GM23338 (cell line): ENCODE data around the gene GORAB. TPM values are rescaled to one million over a fixed set of nuclear protein-coding genes. Genes with fewer than 3 reads are reported as not detected.

Source experiments
- ATAC-seq: fragments of 200-7000 bp; cut with Tn5 transposase; 3 replicates; pipeline ENCODE4 v1.9.1; 2020
- DNase-seq: peaks from one replicate; pipeline ENCODE4 v3.0.0-alpha.2; 2015; ENCODE audit warnings: low spot score
- H2AFZ ChIP-seq: fragments of 200-600 bp; sonication (generic); 2 replicates; pipeline ENCODE4 v1.8.0; 2016; ENCODE audit warnings: antibody characterized with exemption, mild to moderate bottlenecking, moderate library complexity
- H3F3A ChIP-seq: fragments of 200-600 bp; sonication (generic); replicated peaks from 2 replicates; pipeline ENCODE4 v1.8.0; 2017; ENCODE audit warnings: antibody characterized with exemption, mixed run types, low read depth
- H3K27ac ChIP-seq: fragments of 200-600 bp; sonication (generic); 2 replicates; pipeline ENCODE4 v1.6.1; 2016; ENCODE audit warnings: low read depth
- H3K27me3 ChIP-seq: fragments of 200-600 bp; sonication (generic); 2 replicates; pipeline ENCODE4 v1.8.0; 2016; ENCODE audit warnings: mild to moderate bottlenecking, mixed run types, moderate library complexity; ENCODE audit not compliant: insufficient read depth
- H3K36me3 ChIP-seq: fragments of 200-600 bp; sonication (generic); 2 replicates; pipeline ENCODE4 v1.8.0; 2016; ENCODE audit warnings: mild to moderate bottlenecking; ENCODE audit not compliant: insufficient read depth
- H3K4me1 ChIP-seq: fragments of 200-600 bp; sonication (generic); 2 replicates; pipeline ENCODE4 v1.8.0; 2016; ENCODE audit warnings: mild to moderate bottlenecking, moderate library complexity; ENCODE audit not compliant: insufficient read depth
- H3K4me2 ChIP-seq: fragments of 200-600 bp; sonication (generic); 2 replicates; pipeline ENCODE4 v1.7.1; 2017; ENCODE audit warnings: mixed run types
- H3K4me3 ChIP-seq: fragments of 200-600 bp; sonication (generic); 2 replicates; pipeline ENCODE4 v1.6.1; 2016; ENCODE audit warnings: mixed run types
- H3K79me2 ChIP-seq: fragments of 200-600 bp; sonication (generic); replicated peaks from 2 replicates; pipeline ENCODE4 v1.8.0; 2017; ENCODE audit warnings: mild to moderate bottlenecking; ENCODE audit not compliant: insufficient read depth
- H3K9me2 ChIP-seq: fragments of 200-600 bp; sonication (generic); 2 replicates; pipeline ENCODE4 v1.8.0; 2017; ENCODE audit not compliant: insufficient read depth
- H4K20me1 ChIP-seq: fragments of 200-600 bp; sonication (generic); replicated peaks from 2 replicates; pipeline ENCODE4 v1.8.0; 2017; ENCODE audit warnings: mild to moderate bottlenecking; ENCODE audit not compliant: insufficient read depth
- H3K27ac Mint-ChIP-seq: 2 replicates; pipeline ENCODE4 v1.8.0; 2020; ENCODE audit warnings: inconsistent platforms, mild to moderate bottlenecking, moderate library complexity, mixed read lengths
- H3K27me3 Mint-ChIP-seq: 3 replicates; pipeline ENCODE4 v1.8.0; 2022; ENCODE audit warnings: low read depth, mild to moderate bottlenecking, moderate library complexity, mixed read lengths, inconsistent platforms; ENCODE audit not compliant: insufficient read depth, poor library complexity
- H3K36me3 Mint-ChIP-seq: 3 replicates; pipeline ENCODE4 v1.8.0; 2021; ENCODE audit warnings: low read depth, mild to moderate bottlenecking, inconsistent platforms, moderate library complexity, mixed read lengths
- H3K4me1 Mint-ChIP-seq: 3 replicates; pipeline ENCODE4 v1.8.0; 2020; ENCODE audit warnings: mild to moderate bottlenecking, inconsistent platforms, mixed read lengths
- H3K4me3 Mint-ChIP-seq: 3 replicates; pipeline ENCODE4 v1.8.0; 2021; ENCODE audit warnings: moderate library complexity, mild to moderate bottlenecking, inconsistent platforms, mixed read lengths
- H3K9me3 Mint-ChIP-seq: 3 replicates; pipeline ENCODE4 v1.8.0; 2020; ENCODE audit warnings: moderate library complexity, mild to moderate bottlenecking, inconsistent platforms, mixed read lengths
- CREB1 ChIP-seq: fragments of 250-450 bp; sonication (Bioruptor Pico); IDR thresholded peaks from 2 replicates; pipeline ENCODE4 v1.5.0; 2020; ENCODE audit warnings: low read depth, mild to moderate bottlenecking, moderate library complexity
- EZH2 ChIP-seq: fragments of 200-600 bp; sonication (generic); IDR thresholded peaks from one replicate; pipeline ENCODE4 v1.8.0; 2017; ENCODE audit warnings: antibody characterized with exemption, mild to moderate bottlenecking, low read depth; ENCODE audit not compliant: unreplicated experiment
- JUNB ChIP-seq: IDR thresholded peaks from one replicate; pipeline ENCODE4 v1.6.1; 2016; ENCODE audit warnings: antibody characterized with exemption; ENCODE audit not compliant: unreplicated experiment
- NANOG ChIP-seq: IDR thresholded peaks from 2 replicates; pipeline ENCODE4 v1.6.1; 2016; ENCODE audit warnings: antibody characterized with exemption, borderline replicate concordance
- POLR2AphosphoS5 ChIP-seq: IDR thresholded peaks from 2 replicates; pipeline ENCODE4 v1.6.1; 2016; ENCODE audit warnings: antibody characterized with exemption, low read depth
- STAT1 ChIP-seq: IDR thresholded peaks from one replicate; pipeline ENCODE4 v1.6.1; 2016; ENCODE audit warnings: antibody characterized with exemption; ENCODE audit not compliant: unreplicated experiment
- ZNF331 ChIP-seq: fragments of 250-450 bp; sonication (Bioruptor Pico); IDR thresholded peaks from 2 replicates; pipeline ENCODE4 v1.5.0; 2020; ENCODE audit warnings: low read depth, mild to moderate bottlenecking, moderate library complexity
- polyA plus RNA-seq: library from polyadenylated mRNA; unstranded; fragments of >200 nt; fragmentation: Nextera tagmentation; extraction: Ambion mirVana; gene quantifications from 2 replicates; pipeline ENCODE4 v1.2.1, GENCODE V29; 2016
- total RNA-seq: library from RNA; depleted of rRNA; stranded (reverse); fragments of >200 nt; shearing (Covaris generic); gene quantifications from 2 replicates; pipeline ENCODE4 v1.2.3, GENCODE V29; 2014
- TF ChIP-seq, protein P1 (sequence below): fragments of 250-450 bp; sonication (Bioruptor Pico); IDR thresholded peaks from 2 replicates; pipeline ENCODE4 v1.5.0; 2020; ENCODE audit warnings: mild to moderate bottlenecking, moderate library complexity
- TF ChIP-seq, protein P2 (sequence below): IDR thresholded peaks from 2 replicates; pipeline ENCODE4 v1.6.1; 2016; ENCODE audit warnings: antibody characterized with exemption
- TF ChIP-seq, protein P3 (sequence below), 2 experiments: fragments of 200-600 bp in 1 of 2; sonication (generic) in 1 of 2; conservative IDR thresholded peaks; 2 replicates each; pipeline versions ENCODE4 v1.5.1 to v1.6.1; 2016 to 2017; ENCODE audit warnings: antibody characterized with exemption in 2 of 2, low read depth in 2 of 2, mild to moderate bottlenecking in 2 of 2, moderate library complexity in 1 of 2

The GORAB gene
- total and polyA plus RNA-seq, 2 experiments from 2014 or later: 10.4 to 21.1 TPM

DNA sequence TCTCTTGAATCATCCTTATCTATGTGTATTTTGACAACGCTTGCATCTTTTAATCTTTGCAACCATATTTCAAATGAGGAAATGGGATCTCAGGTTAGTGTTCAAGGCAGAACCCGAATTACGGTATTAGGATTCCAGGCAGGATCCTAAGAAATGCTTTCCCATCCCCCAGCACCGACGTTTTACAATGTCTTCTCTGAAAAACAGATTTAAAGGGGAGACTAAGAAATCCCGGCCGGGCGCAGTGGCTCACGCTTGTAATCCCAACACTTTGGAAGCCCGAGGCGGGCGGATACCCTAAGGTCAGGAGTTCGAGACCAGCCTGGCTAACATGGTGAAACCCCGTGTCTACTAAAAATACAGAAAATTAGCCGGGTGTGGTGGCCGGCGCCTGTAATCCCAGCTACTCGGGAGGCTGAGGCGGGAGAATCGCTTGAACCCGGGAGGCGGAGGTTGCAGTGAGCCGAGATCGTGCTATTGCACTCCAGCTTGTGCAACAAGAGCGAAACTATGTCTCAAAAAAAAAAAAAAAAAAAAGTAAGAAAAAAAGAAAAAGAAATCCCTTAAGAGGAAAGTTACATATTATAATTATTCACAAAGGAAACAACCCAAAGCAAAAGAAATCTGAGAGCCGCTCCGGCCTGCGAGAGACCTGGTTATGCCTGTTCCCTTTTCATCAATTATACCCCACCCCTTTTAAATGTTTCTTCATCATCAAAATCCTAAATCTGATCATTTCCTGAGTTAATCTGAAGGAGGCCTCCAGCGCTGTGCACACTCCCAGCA, 801 bp upstream of the GORAB start:
- Mint-ChIP-seq H3K27ac (no peak overlapping the region; the same call in 1 of the 2 replicates), H3K4me3 (no peak overlapping the region; the same call in 2 of the 3 replicates), H3K36me3 (peaks cover under 1% of the 10 kb centered on the region; the same call in 2 of the 3 replicates), H3K4me1 (peaks cover 2% of the 10 kb centered on the region; the same call in 1 of the 3 replicates), H3K27me3 (no peaks in the 10 kb centered on the region), H3K9me3 (no peaks in the 10 kb centered on the region)
- Histone ChIP-seq H4K20me1 (no peaks in the 10 kb centered on the region), H3F3A (no peaks in the 10 kb centered on the region), H3K36me3 (no peaks in the 10 kb centered on the region), H2AFZ (peak overlapping the region; percentile 91), H3K9me2 (no peaks in the 10 kb centered on the region), H3K79me2 (peaks cover 38% of the 10 kb centered on the region), H3K4me1 (peaks cover 14% of the 10 kb centered on the region), H3K4me3 (peak overlapping the region; percentile 59), H3K27ac (peak overlapping the region; percentile 99), H3K4me2 (peak overlapping the region; percentile 87), H3K27me3 (no peaks in the 10 kb centered on the region)
- no peak for ATAC-seq
- TF ChIP-seq, protein P1, sequence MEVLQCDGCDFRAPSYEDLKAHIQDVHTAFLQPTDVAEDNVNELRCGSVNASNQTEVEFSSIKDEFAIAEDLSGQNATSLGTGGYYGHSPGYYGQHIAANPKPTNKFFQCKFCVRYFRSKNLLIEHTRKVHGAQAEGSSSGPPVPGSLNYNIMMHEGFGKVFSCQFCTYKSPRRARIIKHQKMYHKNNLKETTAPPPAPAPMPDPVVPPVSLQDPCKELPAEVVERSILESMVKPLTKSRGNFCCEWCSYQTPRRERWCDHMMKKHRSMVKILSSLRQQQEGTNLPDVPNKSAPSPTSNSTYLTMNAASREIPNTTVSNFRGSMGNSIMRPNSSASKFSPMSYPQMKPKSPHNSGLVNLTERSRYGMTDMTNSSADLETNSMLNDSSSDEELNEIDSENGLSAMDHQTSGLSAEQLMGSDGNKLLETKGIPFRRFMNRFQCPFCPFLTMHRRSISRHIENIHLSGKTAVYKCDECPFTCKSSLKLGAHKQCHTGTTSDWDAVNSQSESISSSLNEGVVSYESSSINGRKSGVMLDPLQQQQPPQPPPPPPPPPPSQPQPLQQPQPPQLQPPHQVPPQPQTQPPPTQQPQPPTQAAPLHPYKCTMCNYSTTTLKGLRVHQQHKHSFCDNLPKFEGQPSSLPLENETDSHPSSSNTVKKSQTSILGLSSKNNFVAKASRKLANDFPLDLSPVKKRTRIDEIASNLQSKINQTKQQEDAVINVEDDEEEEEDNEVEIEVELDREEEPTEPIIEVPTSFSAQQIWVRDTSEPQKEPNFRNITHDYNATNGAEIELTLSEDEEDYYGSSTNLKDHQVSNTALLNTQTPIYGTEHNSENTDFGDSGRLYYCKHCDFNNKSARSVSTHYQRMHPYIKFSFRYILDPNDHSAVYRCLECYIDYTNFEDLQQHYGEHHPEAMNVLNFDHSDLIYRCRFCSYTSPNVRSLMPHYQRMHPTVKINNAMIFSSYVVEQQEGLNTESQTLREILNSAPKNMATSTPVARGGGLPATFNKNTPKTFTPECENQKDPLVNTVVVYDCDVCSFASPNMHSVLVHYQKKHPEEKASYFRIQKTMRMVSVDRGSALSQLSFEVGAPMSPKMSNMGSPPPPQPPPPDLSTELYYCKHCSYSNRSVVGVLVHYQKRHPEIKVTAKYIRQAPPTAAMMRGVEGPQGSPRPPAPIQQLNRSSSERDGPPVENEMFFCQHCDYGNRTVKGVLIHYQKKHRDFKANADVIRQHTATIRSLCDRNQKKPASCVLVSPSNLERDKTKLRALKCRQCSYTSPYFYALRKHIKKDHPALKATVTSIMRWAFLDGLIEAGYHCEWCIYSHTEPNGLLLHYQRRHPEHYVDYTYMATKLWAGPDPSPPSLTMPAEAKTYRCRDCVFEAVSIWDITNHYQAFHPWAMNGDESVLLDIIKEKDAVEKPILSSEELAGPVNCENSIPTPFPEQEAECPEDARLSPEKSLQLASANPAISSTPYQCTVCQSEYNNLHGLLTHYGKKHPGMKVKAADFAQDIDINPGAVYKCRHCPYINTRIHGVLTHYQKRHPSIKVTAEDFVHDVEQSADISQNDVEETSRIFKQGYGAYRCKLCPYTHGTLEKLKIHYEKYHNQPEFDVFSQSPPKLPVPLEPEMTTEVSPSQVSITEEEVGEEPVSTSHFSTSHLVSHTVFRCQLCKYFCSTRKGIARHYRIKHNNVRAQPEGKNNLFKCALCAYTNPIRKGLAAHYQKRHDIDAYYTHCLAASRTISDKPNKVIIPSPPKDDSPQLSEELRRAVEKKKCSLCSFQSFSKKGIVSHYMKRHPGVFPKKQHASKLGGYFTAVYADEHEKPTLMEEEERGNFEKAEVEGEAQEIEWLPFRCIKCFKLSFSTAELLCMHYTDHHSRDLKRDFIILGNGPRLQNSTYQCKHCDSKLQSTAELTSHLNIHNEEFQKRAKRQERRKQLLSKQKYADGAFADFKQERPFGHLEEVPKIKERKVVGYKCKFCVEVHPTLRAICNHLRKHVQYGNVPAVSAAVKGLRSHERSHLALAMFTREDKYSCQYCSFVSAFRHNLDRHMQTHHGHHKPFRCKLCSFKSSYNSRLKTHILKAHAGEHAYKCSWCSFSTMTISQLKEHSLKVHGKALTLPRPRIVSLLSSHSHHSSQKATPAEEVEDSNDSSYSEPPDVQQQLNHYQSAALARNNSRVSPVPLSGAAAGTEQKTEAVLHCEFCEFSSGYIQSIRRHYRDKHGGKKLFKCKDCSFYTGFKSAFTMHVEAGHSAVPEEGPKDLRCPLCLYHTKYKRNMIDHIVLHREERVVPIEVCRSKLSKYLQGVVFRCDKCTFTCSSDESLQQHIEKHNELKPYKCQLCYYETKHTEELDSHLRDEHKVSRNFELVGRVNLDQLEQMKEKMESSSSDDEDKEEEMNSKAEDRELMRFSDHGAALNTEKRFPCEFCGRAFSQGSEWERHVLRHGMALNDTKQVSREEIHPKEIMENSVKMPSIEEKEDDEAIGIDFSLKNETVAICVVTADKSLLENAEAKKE (CRISPR knock-in tag): no peak
- TF ChIP-seq, protein P2, sequence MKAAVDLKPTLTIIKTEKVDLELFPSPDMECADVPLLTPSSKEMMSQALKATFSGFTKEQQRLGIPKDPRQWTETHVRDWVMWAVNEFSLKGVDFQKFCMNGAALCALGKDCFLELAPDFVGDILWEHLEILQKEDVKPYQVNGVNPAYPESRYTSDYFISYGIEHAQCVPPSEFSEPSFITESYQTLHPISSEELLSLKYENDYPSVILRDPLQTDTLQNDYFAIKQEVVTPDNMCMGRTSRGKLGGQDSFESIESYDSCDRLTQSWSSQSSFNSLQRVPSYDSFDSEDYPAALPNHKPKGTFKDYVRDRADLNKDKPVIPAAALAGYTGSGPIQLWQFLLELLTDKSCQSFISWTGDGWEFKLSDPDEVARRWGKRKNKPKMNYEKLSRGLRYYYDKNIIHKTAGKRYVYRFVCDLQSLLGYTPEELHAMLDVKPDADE: no peak
- TF ChIP-seq CREB1 (CRISPR knock-in tag) (no peak), ZNF331 (CRISPR knock-in tag) (no peak), STAT1 (no peak), NANOG (no peak), JUNB (no peak), POLR2AphosphoS5 (no peak), EZH2 (no peak)
- TF ChIP-seq, protein P3, sequence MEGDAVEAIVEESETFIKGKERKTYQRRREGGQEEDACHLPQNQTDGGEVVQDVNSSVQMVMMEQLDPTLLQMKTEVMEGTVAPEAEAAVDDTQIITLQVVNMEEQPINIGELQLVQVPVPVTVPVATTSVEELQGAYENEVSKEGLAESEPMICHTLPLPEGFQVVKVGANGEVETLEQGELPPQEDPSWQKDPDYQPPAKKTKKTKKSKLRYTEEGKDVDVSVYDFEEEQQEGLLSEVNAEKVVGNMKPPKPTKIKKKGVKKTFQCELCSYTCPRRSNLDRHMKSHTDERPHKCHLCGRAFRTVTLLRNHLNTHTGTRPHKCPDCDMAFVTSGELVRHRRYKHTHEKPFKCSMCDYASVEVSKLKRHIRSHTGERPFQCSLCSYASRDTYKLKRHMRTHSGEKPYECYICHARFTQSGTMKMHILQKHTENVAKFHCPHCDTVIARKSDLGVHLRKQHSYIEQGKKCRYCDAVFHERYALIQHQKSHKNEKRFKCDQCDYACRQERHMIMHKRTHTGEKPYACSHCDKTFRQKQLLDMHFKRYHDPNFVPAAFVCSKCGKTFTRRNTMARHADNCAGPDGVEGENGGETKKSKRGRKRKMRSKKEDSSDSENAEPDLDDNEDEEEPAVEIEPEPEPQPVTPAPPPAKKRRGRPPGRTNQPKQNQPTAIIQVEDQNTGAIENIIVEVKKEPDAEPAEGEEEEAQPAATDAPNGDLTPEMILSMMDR (conservative IDR thresholded peaks at IDR 0.05; ENCODE audit: low read depth in 2 of 2): no peak
- DNase-seq: peak; percentile 49
